Subcutaneous abdominal adipose tissue (tissue), 5 donors: ENCODE data around the gene SLC25A23.

Experiments
- H3K27ac ChIP-seq: one replicate; pipeline ENCODE4 v1.7.0; 2013; ENCODE audit warnings: low read depth, mild to moderate bottlenecking, inconsistent platforms, low read length, moderate library complexity
- H3K27me3 ChIP-seq, 5 donors: one replicate each; pipeline ENCODE4 v1.7.0; 2013; ENCODE audit warnings: low read length in 5 of 5, inconsistent platforms in 1 of 5; ENCODE audit not compliant: control insufficient read depth in 5 of 5, insufficient read depth in 4 of 5
- H3K36me3 ChIP-seq, 5 donors: one replicate each; pipeline ENCODE4 v1.7.0; 2013; ENCODE audit warnings: low read length in 5 of 5; ENCODE audit not compliant: control insufficient read depth in 5 of 5, insufficient read depth in 5 of 5
- H3K4me1 ChIP-seq, 5 donors: one replicate each; pipeline ENCODE4 v1.7.0; 2013; ENCODE audit warnings: low read length in 5 of 5, mild to moderate bottlenecking in 3 of 5, moderate library complexity in 1 of 5; ENCODE audit not compliant: control insufficient read depth in 5 of 5, insufficient read depth in 5 of 5
- H3K4me3 ChIP-seq, 5 donors: one replicate each; pipeline ENCODE4 v1.7.0; 2013; ENCODE audit warnings: low read length in 5 of 5, low read depth in 1 of 5
- H3K9ac ChIP-seq, 5 donors: one replicate each; pipeline ENCODE4 v1.7.0; 2013; ENCODE audit warnings: low read length in 5 of 5, mild to moderate bottlenecking in 4 of 5, moderate library complexity in 3 of 5
- H3K9me3 ChIP-seq, 5 donors: one replicate each; pipeline ENCODE4 v1.7.0; 2013; ENCODE audit warnings: low read length in 5 of 5; ENCODE audit not compliant: control insufficient read depth in 5 of 5
- donor health status: healthy.
- donor health status: healthy.
- donor health status: healthy.
- donor health status: healthy.
- donor health status: healthy.

Gene SLC25A23

GRCh38 chr19:6427131-6427530, 32.5 kb downstream of the SLC25A23 start:
- H3K4me3 ChIP-seq = no peak overlapping the region
- no peak overlapping the region for H3K9ac ChIP-seq
- H3K36me3 ChIP-seq = peaks cover 0 to 2% (median under 1%) of the 10 kb centered on the region in 5 donors
- H3K9me3 ChIP-seq = peaks cover 0 to 3% (median 0%) of the 10 kb centered on the region in 5 donors
- H3K27me3 ChIP-seq = no peaks in the 10 kb centered on the region
- H3K27ac ChIP-seq = no peak overlapping the region
- H3K4me1 ChIP-seq = peaks cover 2 to 27% (median 24%) of the 10 kb centered on the region in 5 donors

GRCh38 chr19:6425732-6426620, 33.6 kb downstream of the SLC25A23 start:
- Histone ChIP-seq H3K36me3 (peaks cover 0 to 12% (median 12%) of the 10 kb centered on the region in 5 donors), H3K4me3 (peak overlapping the region; percentile 29 to 51 (median 44)), H3K27me3 (no peaks in the 10 kb centered on the region), H3K4me1 (peaks cover 2 to 38% (median 29%) of the 10 kb centered on the region in 5 donors), H3K9me3 (peaks cover 0 to 3% (median 0%) of the 10 kb centered on the region in 5 donors), H3K27ac (peak overlapping the region; percentile 74), H3K9ac (no peak overlapping the region)

- Histone ChIP-seq H3K9me3 (peaks cover 0 to 3% (median 0%) of the 10 kb centered on the region in 5 donors), H3K27me3 (no peaks in the 10 kb centered on the region), H3K4me1 (peaks cover 2 to 40% (median 29%) of the 10 kb centered on the region in 5 donors), H3K27ac (peak overlapping the region; percentile 74), H3K9ac (no peak overlapping the region), H3K4me3 (peak overlapping the region; percentile 29 to 51 (median 44)), H3K36me3 (peaks cover 0 to 21% (median 20%) of the 10 kb centered on the region in 5 donors)
Measured at GRCh38 chr19:6424939-6425731, 34.5 kb downstream of the SLC25A23 start.

GRCh38 chr19:6424195-6424938, 35.2 kb downstream of the SLC25A23 start, which contains the start of gene KHSRP:
Gene KHSRP, minus strand, starts transcription at chr19:6424811. Its CDS starts 110 bp downstream, at chr19:6424701.
- peaks cover 0 to 28% (median 28%) of the 10 kb centered on the region in 5 donors for H3K36me3 ChIP-seq

GRCh38 chr19:6423499-6424194, 35.9 kb downstream of the SLC25A23 start:
- peaks cover 2 to 43% (median 29%) of the 10 kb centered on the region in 5 donors for H3K4me1 ChIP-seq
- peaks cover 0 to 36% (median 35%) of the 10 kb centered on the region in 5 donors for H3K36me3 ChIP-seq
- H3K9me3 ChIP-seq = peaks cover 0 to 3% (median 0%) of the 10 kb centered on the region in 5 donors
- no peaks in the 10 kb centered on the region for H3K27me3 ChIP-seq
- H3K4me3 ChIP-seq = peak overlapping the region; percentile 70 to 94 (median 82)
- H3K9ac ChIP-seq = peak overlapping the region; percentile 48 to 96 (median 84)
- peak overlapping the region; percentile 69 for H3K27ac ChIP-seq

More at GRCh38 chr19:6424195-6424938, 35.2 kb downstream of the SLC25A23 start, which contains the start of gene KHSRP:
- Histone ChIP-seq H3K9me3 (peaks cover 0 to 3% (median 0%) of the 10 kb centered on the region in 5 donors), H3K9ac (peak within 1 kb of the TSS; percentile 48 to 96 (median 84)), H3K4me3 (peak within 1 kb of the TSS; percentile 70 to 94 (median 82)), H3K27me3 (no peaks in the 10 kb centered on the region), H3K4me1 (peaks cover 2 to 43% (median 29%) of the 10 kb centered on the region in 5 donors), H3K27ac (peak within 1 kb of the TSS; percentile 74)

- H3K9ac ChIP-seq = peak overlapping the region in 3 of 5 donors; percentile 9 to 86 (median 57)
- no peaks in the 10 kb centered on the region for H3K27me3 ChIP-seq
- H3K4me1 ChIP-seq = peaks cover 2 to 43% (median 29%) of the 10 kb centered on the region in 5 donors
- no peak overlapping the region for H3K27ac ChIP-seq
- peaks cover 0 to 59% (median 58%) of the 10 kb centered on the region in 5 donors for H3K36me3 ChIP-seq
- H3K4me3 ChIP-seq = no peak overlapping the region
- H3K9me3 ChIP-seq = peaks cover 0 to 3% (median 0%) of the 10 kb centered on the region in 5 donors
Measured at GRCh38 chr19:6421075-6422014, 38.2 kb downstream of the SLC25A23 start.

GRCh38 chr19:6418562-6418932, 41.0 kb downstream of the SLC25A23 start:
- Histone ChIP-seq H3K27me3 (no peaks in the 10 kb centered on the region), H3K36me3 (peaks cover 0 to 82% (median 79%) of the 10 kb centered on the region in 5 donors), H3K4me3 (no peak overlapping the region), H3K4me1 (peaks cover 0 to 33% (median 24%) of the 10 kb centered on the region in 5 donors), H3K9ac (no peak overlapping the region), H3K27ac (no peak overlapping the region), H3K9me3 (no peaks in the 10 kb centered on the region)

GRCh38 chr19:6417713-6418561, 41.7 kb downstream of the SLC25A23 start:
- no peaks in the 10 kb centered on the region for H3K27me3 ChIP-seq
- no peak overlapping the region for H3K27ac ChIP-seq
- H3K9me3 ChIP-seq = no peaks in the 10 kb centered on the region
- H3K4me1 ChIP-seq = peaks cover 0 to 27% (median 18%) of the 10 kb centered on the region in 5 donors
- H3K4me3 ChIP-seq = no peak overlapping the region
- H3K9ac ChIP-seq = no peak overlapping the region
- H3K36me3 ChIP-seq = peaks cover 0 to 82% (median 79%) of the 10 kb centered on the region in 5 donors
